Activated T-helper 2 cell treated with anti-CD3 and anti-CD28 coated beads, Interferon-gamma antibody, Interleukin-2, Interleukin-4, amounts not matched to agents 10 μg/mL and 5 μg/mL and 100 μg/mL, durations not matched to agents 14 hours and 24 hours and 36 hours (primary cell): ENCODE results near the gene CAPSL. TPM values are rescaled to one million over a fixed set of nuclear protein-coding genes. Genes with fewer than 3 reads are reported as not detected.
"Not testable (repeated sequence)": the region's sequence is repeated elsewhere in the genome, so short reads cannot be mapped to it uniquely, and the experiment has no call there.

ENCODE experiments used
- DNase-seq: peaks from one replicate; pipeline ENCODE4 v3.0.0; 2021; ENCODE audit warnings: low spot score
- H3K27ac Mint-ChIP-seq: one replicate; pipeline ENCODE4 v1.8.0; 2021; ENCODE audit warnings: mixed read lengths
- H3K27me3 Mint-ChIP-seq: one replicate; pipeline ENCODE4 v1.8.0; 2021; ENCODE audit warnings: low read depth, mixed read lengths
- H3K36me3 Mint-ChIP-seq: one replicate; pipeline ENCODE4 v1.8.0; 2021; ENCODE audit warnings: low read depth, mixed read lengths
- H3K4me1 Mint-ChIP-seq: one replicate; pipeline ENCODE4 v1.8.0; 2021; ENCODE audit warnings: low read depth, mixed read lengths
- H3K4me3 Mint-ChIP-seq: one replicate; pipeline ENCODE4 v1.8.0; 2021; ENCODE audit warnings: low read depth, mild to moderate bottlenecking, moderate library complexity, mixed read lengths
- H3K9me3 Mint-ChIP-seq: one replicate; pipeline ENCODE4 v1.8.0; 2021; ENCODE audit warnings: mixed read lengths
- intact Hi-C: fragments of 100-400 bp; cut with micrococcal nuclease; formaldehyde crosslinking; loops from one replicate; pipeline ENCODE4 v1.15.1; 2023
- total RNA-seq: library from RNA; stranded (reverse); gene quantifications from 2 replicates; pipeline ENCODE4 v1.2.3, GENCODE V29; 2022

The CAPSL gene
- 0.50 and 1.2 TPM in 2 replicates for total RNA-seq

GRCh38 chr5:35938568-35939227, at the start of gene CAPSL:
Gene CAPSL, minus strand, starts transcription at chr5:35938622. Its CDS starts 17,502 bp downstream, at chr5:35921120.
- H3K4me1 Mint-ChIP-seq = no peaks in the 10 kb centered on the region
- no peak within 1 kb of the TSS for H3K4me3 Mint-ChIP-seq
- no peaks in the 10 kb centered on the region for H3K36me3 Mint-ChIP-seq
- no peak within 1 kb of the TSS for H3K27ac Mint-ChIP-seq
- intact Hi-C loops = no loop called here
- DNase-seq = no peak
- peaks cover 11% of the 10 kb centered on the region for H3K27me3 Mint-ChIP-seq
- H3K9me3 Mint-ChIP-seq = no peaks in the 10 kb centered on the region

- H3K27me3 Mint-ChIP-seq = no peaks in the 10 kb centered on the region
- no peak overlapping the region for H3K4me3 Mint-ChIP-seq
- intact Hi-C loops = no loop called here
- DNase-seq = no peak
- H3K27ac Mint-ChIP-seq = no peak overlapping the region
- no peaks in the 10 kb centered on the region for H3K4me1 Mint-ChIP-seq
- H3K36me3 Mint-ChIP-seq = no peaks in the 10 kb centered on the region
- H3K9me3 Mint-ChIP-seq = peaks cover 7% of the 10 kb centered on the region
These were observed 49.4 kb upstream of the CAPSL start for GRCh38 chr5:35987776-35988175.

GRCh38 chr5:35979715-35980114, 41.3 kb upstream of the CAPSL start:
- intact Hi-C loops = no loop called here
- Mint-ChIP-seq H3K36me3 (no peaks in the 10 kb centered on the region), H3K9me3 (peaks cover 22% of the 10 kb centered on the region), H3K4me1 (no peaks in the 10 kb centered on the region), H3K4me3 (no peak overlapping the region), H3K27me3 (no peaks in the 10 kb centered on the region), H3K27ac (no peak overlapping the region)
- DNase-seq = no peak

GRCh38 chr5:35976859-35977258, 38.4 kb upstream of the CAPSL start:
- intact Hi-C loops, H3K4me3 Mint-ChIP-seq, H3K4me1 Mint-ChIP-seq, H3K27me3 Mint-ChIP-seq, H3K36me3 Mint-ChIP-seq, DNase-seq, H3K27ac Mint-ChIP-seq: not testable (repeated sequence)
- H3K9me3 Mint-ChIP-seq = peaks cover 11% of the 10 kb centered on the region

- Mint-ChIP-seq H3K27me3 (no peaks in the 10 kb centered on the region), H3K9me3 (no peaks in the 10 kb centered on the region), H3K36me3 (no peaks in the 10 kb centered on the region), H3K27ac (no peak overlapping the region), H3K4me3 (no peak overlapping the region), H3K4me1 (no peaks in the 10 kb centered on the region)
- no peak for DNase-seq
- intact Hi-C loops = no loop called here
These were observed 36.1 kb upstream of the CAPSL start for GRCh38 chr5:35974570-35974969.

GRCh38 chr5:35971878-35972210, 33.4 kb upstream of the CAPSL start:
- no peaks in the 10 kb centered on the region for H3K36me3 Mint-ChIP-seq
- no peak for DNase-seq
- H3K4me3 Mint-ChIP-seq = no peak overlapping the region
- H3K9me3 Mint-ChIP-seq = peaks cover 3% of the 10 kb centered on the region
- peaks cover 3% of the 10 kb centered on the region for H3K27me3 Mint-ChIP-seq
- no peak overlapping the region for H3K27ac Mint-ChIP-seq
- H3K4me1 Mint-ChIP-seq = no peaks in the 10 kb centered on the region
- intact Hi-C loops = no loop called here

- Mint-ChIP-seq H3K27ac (no peak overlapping the region), H3K4me3 (no peak overlapping the region), H3K27me3 (peaks cover 3% of the 10 kb centered on the region), H3K4me1 (no peaks in the 10 kb centered on the region), H3K36me3 (no peaks in the 10 kb centered on the region), H3K9me3 (peaks cover 3% of the 10 kb centered on the region)
- DNase-seq = no peak
- intact Hi-C loops = no loop called here
These were observed 32.9 kb upstream of the CAPSL start for GRCh38 chr5:35971186-35971877.

- Mint-ChIP-seq H3K27ac (no peak overlapping the region), H3K4me1 (no peaks in the 10 kb centered on the region), H3K9me3 (no peaks in the 10 kb centered on the region), H3K4me3 (no peak overlapping the region), H3K27me3 (peaks cover 4% of the 10 kb centered on the region), H3K36me3 (no peaks in the 10 kb centered on the region)
- intact Hi-C loops = no loop called here
- no peak for DNase-seq
These were observed 25.0 kb upstream of the CAPSL start for GRCh38 chr5:35963381-35963843.

GRCh38 chr5:35960328-35960727, 21.9 kb upstream of the CAPSL start:
- no peaks in the 10 kb centered on the region for H3K4me1 Mint-ChIP-seq
- no peak overlapping the region for H3K4me3 Mint-ChIP-seq
- H3K9me3 Mint-ChIP-seq = no peaks in the 10 kb centered on the region
- intact Hi-C loops = no loop called here
- no peak for DNase-seq
- no peaks in the 10 kb centered on the region for H3K36me3 Mint-ChIP-seq
- no peak overlapping the region for H3K27ac Mint-ChIP-seq
- H3K27me3 Mint-ChIP-seq = peaks cover 5% of the 10 kb centered on the region

- Mint-ChIP-seq H3K27me3 (peaks cover 34% of the 10 kb centered on the region), H3K27ac (no peak overlapping the region), H3K36me3 (no peaks in the 10 kb centered on the region), H3K4me1 (no peaks in the 10 kb centered on the region), H3K9me3 (no peaks in the 10 kb centered on the region), H3K4me3 (no peak overlapping the region)
- intact Hi-C loops = no loop called here
- DNase-seq = no peak
These were observed 18.0 kb upstream of the CAPSL start for GRCh38 chr5:35956429-35956828.

GRCh38 chr5:35954175-35954574, 15.8 kb upstream of the CAPSL start:
- H3K4me1 Mint-ChIP-seq = no peaks in the 10 kb centered on the region
- no peak for DNase-seq
- no peak overlapping the region for H3K4me3 Mint-ChIP-seq
- H3K36me3 Mint-ChIP-seq = no peaks in the 10 kb centered on the region
- peaks cover 37% of the 10 kb centered on the region for H3K27me3 Mint-ChIP-seq
- no peaks in the 10 kb centered on the region for H3K9me3 Mint-ChIP-seq
- intact Hi-C loops = no loop called here
- H3K27ac Mint-ChIP-seq = no peak overlapping the region

GRCh38 chr5:35947085-35947484, 8.7 kb upstream of the CAPSL start:
- no peak overlapping the region for H3K4me3 Mint-ChIP-seq
- peaks cover 6% of the 10 kb centered on the region for H3K27me3 Mint-ChIP-seq
- H3K4me1 Mint-ChIP-seq = no peaks in the 10 kb centered on the region
- intact Hi-C loops = no loop called here
- no peaks in the 10 kb centered on the region for H3K36me3 Mint-ChIP-seq
- H3K9me3 Mint-ChIP-seq = no peaks in the 10 kb centered on the region
- H3K27ac Mint-ChIP-seq = no peak overlapping the region
- DNase-seq = no peak

GRCh38 chr5:35939639-35940038, 1.2 kb upstream of the CAPSL start:
- H3K36me3 Mint-ChIP-seq = no peaks in the 10 kb centered on the region
- DNase-seq = no peak
- intact Hi-C loops = no loop called here
- no peaks in the 10 kb centered on the region for H3K9me3 Mint-ChIP-seq
- peaks cover 11% of the 10 kb centered on the region for H3K27me3 Mint-ChIP-seq
- no peak overlapping the region for H3K27ac Mint-ChIP-seq
- no peak overlapping the region for H3K4me3 Mint-ChIP-seq
- no peaks in the 10 kb centered on the region for H3K4me1 Mint-ChIP-seq
